NT2/D1 (cell line): ENCODE measurements around the gene PSME2.

Source experiments
- SUZ12 ChIP-seq: IDR thresholded peaks from 2 replicates; pipeline ENCODE4 v1.6.1; 2011; ENCODE audit not compliant: insufficient read length, insufficient read depth; ENCODE audit errors: extremely low read depth
- YY1 ChIP-seq: IDR thresholded peaks from 2 replicates; pipeline ENCODE4 v1.6.1; 2011; ENCODE audit not compliant: insufficient read length, insufficient read depth
- ZNF274 ChIP-seq: IDR thresholded peaks from 2 replicates; pipeline ENCODE4 v1.6.1; 2011; ENCODE audit warnings: mild to moderate bottlenecking, low read depth, low read length

DNA sequence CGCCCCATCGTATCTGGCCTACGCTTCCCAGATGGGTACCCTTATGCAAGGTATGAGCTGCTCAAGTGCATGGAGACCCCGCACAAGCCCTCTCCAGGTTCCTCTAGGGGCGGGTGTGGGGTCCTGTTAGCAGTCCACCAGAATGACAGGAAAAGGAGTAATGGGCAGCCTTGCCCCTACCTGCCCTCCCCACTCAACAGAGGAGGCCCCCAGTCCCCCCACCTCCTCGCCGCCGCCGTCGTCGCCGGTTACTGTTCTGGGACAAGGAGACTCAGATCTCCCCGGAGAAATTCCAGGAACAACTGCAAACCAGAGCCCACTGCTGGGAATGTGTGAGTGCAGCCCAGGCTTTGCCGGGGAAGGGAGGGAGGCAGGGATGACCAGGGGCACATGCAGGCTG is 31.5 kb upstream of the PSME2 start:
- TF ChIP-seq SUZ12 = no peak
- no peak for TF ChIP-seq YY1
- no peak for TF ChIP-seq ZNF274
